HepG2 (cell line): ENCODE results near the gene NBPF15. TPM values are rescaled to one million over a fixed set of nuclear protein-coding genes. Genes with fewer than 3 reads are reported as not detected.
"Not testable (repeated sequence)": the region's sequence is repeated elsewhere in the genome, so short reads cannot be mapped to it uniquely, and the experiment has no call there.

ENCODE experiments used
- AFF4 ChIP-seq: sonication (generic); formaldehyde crosslinking; IDR thresholded peaks from 2 replicates; pipeline ENCODE4 v1.4.0; 2020; ENCODE audit warnings: missing genetic modification reagents
- AKNA ChIP-seq: sonication (generic); formaldehyde crosslinking; IDR thresholded peaks from 2 replicates; pipeline ENCODE4 v1.4.0; 2020; ENCODE audit warnings: missing genetic modification reagents, borderline replicate concordance
- BATF2 ChIP-seq: sonication (generic); formaldehyde crosslinking; IDR thresholded peaks from 2 replicates; pipeline ENCODE4 v1.8.0; 2022; ENCODE audit warnings: mild to moderate bottlenecking, missing genetic modification reagents, moderate library complexity
- CBX1 ChIP-seq: IDR thresholded peaks from one replicate; pipeline ENCODE4 v1.6.1; 2016; ENCODE audit warnings: antibody characterized with exemption, low read depth
- CREM ChIP-seq, 2 experiments: sonication (generic) in 1 of 2; formaldehyde crosslinking in 1 of 2; IDR thresholded peaks; 2 replicates each; pipeline versions ENCODE4 v1.4.0 to v1.6.1; 2016 to 2020; ENCODE audit warnings: antibody characterized with exemption in 1 of 2, mild to moderate bottlenecking in 1 of 2, missing genetic modification reagents in 1 of 2
- HOXA5 ChIP-seq: sonication (generic); formaldehyde crosslinking; IDR thresholded peaks from 2 replicates; pipeline ENCODE4 v1.4.0; 2020; ENCODE audit warnings: missing genetic modification reagents
- MEF2D ChIP-seq: sonication (generic); formaldehyde crosslinking; IDR thresholded peaks from 2 replicates; pipeline ENCODE4 v1.5.1; 2020; ENCODE audit warnings: mild to moderate bottlenecking, missing genetic modification reagents
- NR2F6 ChIP-seq, 2 experiments: IDR thresholded peaks; 2 replicates each; pipeline ENCODE4 v1.6.1; 2016; ENCODE audit warnings: antibody characterized with exemption in 1 of 2, mild to moderate bottlenecking in 1 of 2
- SPEN ChIP-seq: sonication (generic); formaldehyde crosslinking; IDR thresholded peaks from 2 replicates; pipeline ENCODE4 v1.5.1; 2020; ENCODE audit warnings: low read depth, mild to moderate bottlenecking, missing genetic modification reagents
- TP53 ChIP-seq: sonication (generic); formaldehyde crosslinking; conservative IDR thresholded peaks from 2 replicates; pipeline ENCODE4 v1.4.0; 2020; ENCODE audit warnings: missing genetic modification reagents
- XBP1 ChIP-seq: sonication (generic); formaldehyde crosslinking; IDR thresholded peaks from 2 replicates; pipeline ENCODE4 v1.5.0; 2020; ENCODE audit warnings: missing genetic modification reagents
- ZC3H4 ChIP-seq: sonication (generic); formaldehyde crosslinking; IDR thresholded peaks from 2 replicates; pipeline ENCODE4 v1.4.0; 2020; ENCODE audit warnings: missing genetic modification reagents, borderline replicate concordance
- ZSCAN21 ChIP-seq: sonication (generic); formaldehyde crosslinking; IDR thresholded peaks from 2 replicates; pipeline ENCODE4 v1.8.0; 2022; ENCODE audit warnings: mild to moderate bottlenecking, missing genetic modification reagents, moderate library complexity, borderline replicate concordance
- polyA plus RNA-seq, 8 experiments: library from polyadenylated mRNA; depleted of rRNA in 3 of 8; stranded (reverse) in 7 of 8; unstranded in 1 of 8; fragments of >200 nt; fragmentation: Illumina TruSeq in 4 of 8; extraction: Trizol in 4 of 8; gene quantifications; 2 replicates each; pipeline versions ENCODE4 v1.2.1 to v1.2.3, GENCODE V29; 2011 to 2016; ENCODE audit warnings: low read depth in 4 of 8, missing spikeins in 1 of 8, mixed read lengths in 1 of 8; ENCODE audit not compliant: insufficient read depth in 1 of 8
- total RNA-seq, 5 experiments: library from RNA; depleted of rRNA; stranded (reverse); fragments of >200 nt; fragmentation: Illumina TruSeq; extraction: Trizol; gene quantifications; 2 replicates each; pipeline ENCODE4 v1.2.3, GENCODE V29; 2016; ENCODE audit warnings: low read depth in 1 of 5
- TF ChIP-seq, protein P1 (sequence below): sonication (generic); formaldehyde crosslinking; IDR thresholded peaks from 2 replicates; pipeline ENCODE4 v1.4.0; 2020; ENCODE audit warnings: missing genetic modification reagents

NBPF15 gene
- total and polyA plus RNA-seq, 2 of the 13 experiments (the other 11 are each of a cell fraction or from before 2014, with no cell fraction given): 15.5 to 21.2 TPM

DNA sequence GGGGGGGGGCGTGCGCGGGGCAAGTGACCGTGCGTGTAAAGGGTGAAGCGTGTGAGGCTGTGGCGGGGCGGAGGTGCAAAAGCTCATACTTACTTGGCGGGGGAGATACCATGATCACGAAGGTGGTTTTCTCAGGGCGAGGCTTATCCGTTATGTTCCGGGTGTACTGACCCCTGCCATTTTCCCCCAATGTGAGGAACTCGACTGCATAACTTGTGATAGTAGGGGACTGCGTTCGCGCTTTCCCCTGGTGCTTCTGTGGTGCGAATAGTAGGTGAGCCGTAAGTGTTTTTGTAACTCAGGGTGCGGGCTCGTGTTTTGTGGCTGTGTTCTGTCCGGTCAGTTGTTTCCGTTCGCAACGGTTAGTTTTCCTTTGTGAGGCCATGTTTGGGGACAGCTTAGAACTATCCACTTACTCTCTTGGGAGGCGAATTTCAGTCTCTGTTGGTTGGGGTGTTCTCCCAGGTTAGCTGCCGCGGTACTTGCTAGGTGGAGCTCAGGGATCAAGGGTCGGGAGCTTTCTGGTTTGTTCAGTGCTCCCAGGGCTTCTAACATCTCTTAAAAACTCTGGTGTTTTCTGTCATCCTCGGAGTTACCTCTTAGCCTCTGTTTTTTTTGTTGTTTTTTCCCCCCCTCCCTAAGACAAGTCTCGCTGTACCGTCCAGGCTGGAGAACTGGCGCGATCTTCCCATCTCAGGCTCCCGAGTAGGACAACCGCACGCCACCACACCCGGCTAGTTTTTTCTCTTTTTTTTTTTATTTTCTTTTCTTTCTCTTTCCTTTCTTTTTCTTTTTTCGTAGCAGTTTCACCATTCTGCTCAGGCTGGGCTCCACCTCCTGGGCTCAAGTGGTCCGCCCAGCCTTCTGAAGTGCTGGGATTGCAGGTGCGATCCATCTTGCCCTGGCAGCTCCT, 48.7 kb downstream of the NBPF15 start (continued):
- peak; percentile 99 for TF ChIP-seq ZC3H4 (CRISPR knock-in tag)
- peak; percentile 43; the same call in 1 of the 2 replicates for TF ChIP-seq SPEN (CRISPR knock-in tag)
- TF ChIP-seq MEF2D (CRISPR knock-in tag): peak; percentile 38; the same call in 1 of the 2 replicates
- peak; percentile 69; the same call in 1 of the 2 replicates for TF ChIP-seq HOXA5
- peak; percentile 55; the same call in 1 of the 2 replicates for TF ChIP-seq ZSCAN21 (CRISPR knock-in tag)
- TF ChIP-seq AKNA (CRISPR knock-in tag): 0 out of 2 replicates have a peak, but pooled peaks have one; percentile 45
- peak; percentile 100 for TF ChIP-seq CBX1
- 0 out of 2 replicates have a peak, but pooled peaks have one; percentile 5 for TF ChIP-seq NR2F6 (IDR thresholded peaks at IDR 0.05)
- TF ChIP-seq NR2F6 (CRISPR knock-in tag; IDR thresholded peaks at IDR 0.05): peak; percentile 48
- peak; percentile 85; the same call in 1 of the 2 replicates for TF ChIP-seq TP53 (CRISPR knock-in tag)
- TF ChIP-seq XBP1: 0 out of 2 replicates have a peak, but pooled peaks have one; percentile 34
- TF ChIP-seq, protein P1, sequence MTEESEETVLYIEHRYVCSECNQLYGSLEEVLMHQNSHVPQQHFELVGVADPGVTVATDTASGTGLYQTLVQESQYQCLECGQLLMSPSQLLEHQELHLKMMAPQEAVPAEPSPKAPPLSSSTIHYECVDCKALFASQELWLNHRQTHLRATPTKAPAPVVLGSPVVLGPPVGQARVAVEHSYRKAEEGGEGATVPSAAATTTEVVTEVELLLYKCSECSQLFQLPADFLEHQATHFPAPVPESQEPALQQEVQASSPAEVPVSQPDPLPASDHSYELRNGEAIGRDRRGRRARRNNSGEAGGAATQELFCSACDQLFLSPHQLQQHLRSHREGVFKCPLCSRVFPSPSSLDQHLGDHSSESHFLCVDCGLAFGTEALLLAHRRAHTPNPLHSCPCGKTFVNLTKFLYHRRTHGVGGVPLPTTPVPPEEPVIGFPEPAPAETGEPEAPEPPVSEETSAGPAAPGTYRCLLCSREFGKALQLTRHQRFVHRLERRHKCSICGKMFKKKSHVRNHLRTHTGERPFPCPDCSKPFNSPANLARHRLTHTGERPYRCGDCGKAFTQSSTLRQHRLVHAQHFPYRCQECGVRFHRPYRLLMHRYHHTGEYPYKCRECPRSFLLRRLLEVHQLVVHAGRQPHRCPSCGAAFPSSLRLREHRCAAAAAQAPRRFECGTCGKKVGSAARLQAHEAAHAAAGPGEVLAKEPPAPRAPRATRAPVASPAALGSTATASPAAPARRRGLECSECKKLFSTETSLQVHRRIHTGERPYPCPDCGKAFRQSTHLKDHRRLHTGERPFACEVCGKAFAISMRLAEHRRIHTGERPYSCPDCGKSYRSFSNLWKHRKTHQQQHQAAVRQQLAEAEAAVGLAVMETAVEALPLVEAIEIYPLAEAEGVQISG (CRISPR knock-in tag): peak; percentile 71
- peak; percentile 13; the same call in 1 of the 2 replicates for TF ChIP-seq CREM (IDR thresholded peaks at IDR 0.05)
- not testable (repeated sequence) for TF ChIP-seq CREM (CRISPR knock-in tag; IDR thresholded peaks at IDR 0.05)
- 0 out of 2 replicates have a peak, but pooled peaks have one; percentile 41 for TF ChIP-seq BATF2 (CRISPR knock-in tag)
- TF ChIP-seq AFF4: peak; percentile 88
